Activated T-helper 1 cell treated with anti-CD3 and anti-CD28 coated beads, Interleukin-2, amount 50 U/mL, for 16 hours (primary cell): ENCODE results near the gene CEND1.

Experiments used
- DNase-seq, 2 donors: peaks; one replicate each; pipeline ENCODE4 v3.0.0-alpha.2; 2020; ENCODE audit warnings: low read depth in 1 of 2, low spot score in 1 of 2

CEND1 gene

DNA sequence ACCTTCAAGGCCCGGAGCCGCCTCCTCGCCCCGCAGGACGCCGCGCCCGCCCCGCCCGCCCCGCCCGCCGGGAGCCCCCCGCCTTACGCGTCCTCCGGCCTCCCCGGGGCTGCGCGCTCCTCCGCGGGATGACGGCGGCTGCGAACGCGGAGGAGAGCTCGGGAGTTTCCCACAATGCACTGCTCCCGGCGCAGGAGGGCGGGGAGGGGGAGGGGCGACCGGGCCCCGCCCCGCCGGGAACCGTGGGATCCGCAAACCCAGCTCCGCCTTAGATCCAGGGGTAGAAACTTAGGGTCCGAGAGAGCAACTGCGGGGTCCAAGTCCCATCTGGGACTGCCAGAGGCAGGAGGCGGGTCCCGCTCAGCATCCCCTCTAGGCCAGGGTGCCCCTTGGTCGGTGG lies at the start of gene CEND1:
TSS of gene CEND1 (minus strand) at position 148 of the 400 bp plus-strand sequence. CDS start 1,514 bp downstream, outside the sequence.
- DNase-seq, result no peak

DNA sequence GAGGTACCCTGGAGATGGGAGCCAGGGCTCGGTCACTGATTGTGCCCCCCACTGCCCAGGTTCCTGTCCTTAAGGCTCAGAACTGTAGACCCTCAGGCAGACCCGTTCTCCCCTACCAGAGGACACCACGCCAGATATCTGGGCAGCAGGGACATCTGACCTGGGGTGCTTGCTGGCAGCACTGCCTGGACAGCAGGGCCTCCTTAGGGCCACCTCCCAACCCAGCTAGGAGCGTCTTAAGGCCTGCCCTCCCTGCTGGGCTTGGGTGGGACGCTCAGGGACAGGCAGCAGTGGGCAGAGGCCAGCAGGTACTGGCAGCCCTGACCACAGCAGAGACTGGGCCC lies 49.4 kb upstream of the CEND1 start:
- no peak for DNase-seq

DNA sequence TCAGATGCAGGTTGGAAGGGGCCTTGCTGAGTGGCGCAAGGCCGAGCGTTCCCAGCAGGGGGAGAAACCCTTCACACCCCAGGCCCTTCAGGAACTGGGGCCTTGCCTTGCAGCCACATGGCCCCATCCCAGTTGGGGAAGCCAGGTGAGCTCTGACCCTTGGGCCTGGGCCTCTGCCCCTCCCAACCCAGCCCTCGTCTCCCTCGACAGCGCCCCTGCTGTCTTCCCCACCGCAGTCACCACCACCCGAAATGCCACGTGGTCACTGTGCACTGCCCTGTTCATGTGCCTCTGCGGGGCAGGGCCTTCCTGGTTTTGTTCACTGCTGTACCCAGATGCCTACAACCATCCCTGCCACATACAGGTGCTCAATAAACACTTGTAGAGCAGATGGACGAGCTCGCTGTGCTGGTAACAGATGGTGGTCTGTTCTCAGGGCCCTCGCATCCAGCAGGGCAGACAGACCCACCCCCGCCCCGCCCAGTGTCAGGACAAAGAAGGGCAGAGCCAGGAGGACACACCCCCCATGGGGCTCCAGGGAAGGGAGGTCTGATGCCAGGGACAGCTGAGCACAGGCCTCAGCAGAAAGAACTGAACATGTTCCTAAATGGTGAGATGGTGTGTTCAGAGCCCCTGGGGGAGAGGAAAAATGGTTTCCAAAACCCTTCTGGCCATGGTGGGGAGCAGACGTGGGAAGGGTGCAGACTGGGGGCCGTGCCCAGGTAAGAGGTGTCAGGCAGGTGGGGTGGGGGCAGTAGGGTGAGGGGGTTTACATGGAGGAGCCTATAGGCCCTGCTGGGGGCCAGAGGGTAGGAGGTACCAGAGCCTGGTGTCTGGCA lies 48.8 kb upstream of the CEND1 start:
- no peak for DNase-seq

DNA sequence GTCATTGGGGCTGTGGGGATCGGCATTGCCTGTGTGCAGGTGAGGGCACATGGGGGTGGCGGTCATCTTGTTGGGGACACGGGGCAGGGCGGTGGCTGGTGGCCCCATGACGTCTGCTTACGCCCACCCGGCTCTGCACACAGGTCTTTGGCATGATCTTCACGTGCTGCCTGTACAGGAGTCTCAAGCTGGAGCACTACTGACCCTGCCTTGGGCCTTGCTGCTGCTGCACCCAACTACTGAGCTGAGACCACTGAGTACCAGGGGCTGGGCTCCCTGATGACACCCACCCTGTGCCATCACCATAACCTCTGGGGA lies 48.1 kb upstream of the CEND1 start:
- no peak for DNase-seq

DNA sequence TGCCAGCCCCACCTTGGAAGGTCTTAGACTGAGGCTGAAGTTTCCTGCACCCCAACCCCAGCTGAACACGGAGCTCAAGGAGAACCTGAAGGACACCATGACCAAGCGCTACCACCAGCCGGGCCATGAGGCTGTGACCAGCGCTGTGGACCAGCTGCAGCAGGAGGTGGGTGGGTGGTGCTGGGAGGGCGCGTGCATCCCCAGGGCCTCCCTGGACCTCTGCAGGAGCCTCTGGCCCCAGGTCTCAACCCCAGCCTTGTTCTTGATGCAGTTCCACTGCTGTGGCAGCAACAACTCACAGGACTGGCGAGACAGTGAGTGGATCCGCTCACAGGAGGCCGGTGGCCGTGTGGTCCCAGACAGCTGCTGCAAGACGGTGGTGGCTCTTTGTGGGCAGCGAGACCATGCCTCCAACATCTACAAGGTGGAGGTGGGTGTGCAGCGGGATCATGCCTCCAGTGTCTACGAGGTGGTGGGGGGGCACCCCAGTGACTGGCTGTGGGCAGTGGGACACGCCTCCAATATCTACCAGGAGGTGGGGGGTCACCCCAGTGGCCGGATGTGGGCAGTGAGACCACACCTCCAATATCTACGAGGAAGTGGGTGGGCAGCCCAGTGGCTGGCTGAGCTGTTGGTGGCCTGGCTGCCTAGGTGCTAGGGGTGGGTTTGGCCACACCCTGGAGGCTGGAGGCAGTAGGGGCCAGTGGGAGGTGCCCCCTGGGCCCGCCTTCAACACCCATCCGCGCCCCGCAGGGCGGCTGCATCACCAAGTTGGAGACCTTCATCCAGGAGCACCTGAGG lies 47.5 kb upstream of the CEND1 start:
- DNase-seq, result no peak

DNA sequence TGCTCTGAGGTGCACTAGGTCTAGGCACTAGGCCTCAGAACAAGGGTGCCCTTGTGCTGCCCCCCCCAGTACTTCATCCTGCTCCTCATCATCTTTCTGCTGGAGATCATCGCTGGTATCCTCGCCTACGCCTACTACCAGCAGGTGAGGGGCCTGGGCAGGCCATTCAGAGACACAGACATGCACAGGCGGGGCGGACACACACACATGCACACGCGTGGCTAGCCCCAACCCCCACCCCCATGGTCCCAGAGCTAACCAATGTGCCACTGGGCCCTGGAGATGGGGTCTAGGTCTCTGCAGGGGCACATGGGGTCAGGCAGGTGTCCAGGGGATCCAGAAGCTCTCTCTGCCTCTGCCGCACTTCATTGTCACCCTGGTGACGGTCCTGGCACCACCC lies 46.8 kb upstream of the CEND1 start:
- DNase-seq, result no peak

DNA sequence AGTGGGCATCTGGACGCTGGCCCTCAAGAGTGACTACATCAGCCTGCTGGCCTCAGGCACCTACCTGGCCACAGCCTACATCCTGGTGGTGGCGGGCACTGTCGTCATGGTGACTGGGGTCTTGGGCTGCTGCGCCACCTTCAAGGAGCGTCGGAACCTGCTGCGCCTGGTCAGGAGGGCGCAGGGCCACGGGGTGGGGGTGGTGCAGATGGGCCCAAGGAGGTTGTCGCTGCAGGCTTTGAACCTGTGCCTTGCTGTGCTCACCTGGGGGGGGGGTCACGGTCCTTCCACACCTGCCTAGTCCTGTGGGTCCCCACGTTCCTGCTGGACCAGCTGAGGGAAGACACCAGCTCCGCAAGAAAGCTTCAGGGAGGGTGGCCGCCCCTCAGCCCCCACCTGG lies 46.4 kb upstream of the CEND1 start:
- no peak for DNase-seq

DNA sequence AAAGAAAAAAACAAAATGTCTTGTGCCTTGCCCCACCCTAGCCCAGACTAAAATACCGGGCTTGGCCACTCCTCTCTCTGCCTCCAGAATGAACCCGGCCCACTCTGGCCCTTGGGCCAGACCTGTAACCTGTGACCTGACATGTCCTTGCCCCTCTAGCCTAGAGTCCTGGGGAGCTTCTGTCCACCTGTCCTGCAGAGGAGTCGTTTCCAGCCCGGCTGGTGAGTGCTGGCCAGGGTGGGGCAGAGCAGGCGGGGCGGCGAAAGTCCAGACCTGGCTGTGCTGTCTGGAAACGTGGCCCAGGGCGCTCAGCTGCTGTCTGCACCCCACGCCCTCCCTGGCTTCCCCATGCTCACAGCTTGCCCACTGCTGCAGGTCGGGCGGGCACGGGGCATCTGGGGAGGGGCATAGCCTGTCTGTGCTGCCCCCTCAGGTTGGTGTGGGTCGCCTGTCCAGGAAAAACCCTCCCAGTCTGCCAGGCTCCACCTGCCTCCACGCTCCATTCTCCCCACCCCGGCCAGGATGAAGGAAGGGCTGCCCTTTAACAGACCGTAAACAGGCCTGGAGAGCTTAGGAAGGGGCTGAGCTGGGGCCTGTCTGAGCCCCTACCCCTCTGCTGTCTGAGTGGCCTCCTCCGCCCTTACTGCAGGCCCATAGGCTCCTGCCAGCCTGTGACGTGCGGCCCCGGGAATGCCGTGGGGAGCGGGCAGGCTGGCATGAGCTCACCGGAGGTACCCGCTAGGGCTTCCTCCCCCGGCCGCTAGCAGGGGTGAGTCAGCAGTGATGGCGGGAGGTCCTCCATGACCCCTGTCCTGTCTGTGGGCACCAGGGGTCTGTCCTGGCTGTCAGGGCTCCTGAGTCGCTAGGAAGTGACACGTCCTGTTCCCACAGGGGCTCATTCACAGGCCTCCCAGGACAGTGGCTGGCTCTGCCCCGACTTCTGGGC lies 44.8 kb upstream of the CEND1 start:
- no peak for DNase-seq

DNA sequence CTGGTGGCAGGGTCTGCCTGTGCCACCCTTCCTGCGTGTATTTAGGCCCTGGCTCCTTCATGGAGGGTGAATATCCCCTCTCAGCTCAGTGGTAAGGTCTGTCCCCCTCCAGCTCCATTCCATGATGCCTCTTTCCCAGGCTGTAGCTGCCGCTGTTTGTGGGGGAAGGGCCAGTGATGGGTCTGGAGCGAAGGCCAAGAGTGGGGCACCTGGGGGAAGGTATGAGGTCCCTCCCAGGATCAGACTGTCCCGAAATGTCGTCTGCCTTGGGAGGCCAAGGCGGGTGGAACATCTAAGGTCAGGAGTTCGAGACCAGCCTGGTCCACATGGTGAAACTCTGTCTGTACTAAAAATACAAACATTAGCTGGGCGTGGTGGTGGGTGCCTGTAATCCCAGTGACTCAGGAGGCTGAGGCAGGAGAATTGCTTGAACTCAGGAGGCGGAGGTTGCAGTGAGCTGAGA lies 44.0 kb upstream of the CEND1 start:
- DNase-seq, result no peak

DNA sequence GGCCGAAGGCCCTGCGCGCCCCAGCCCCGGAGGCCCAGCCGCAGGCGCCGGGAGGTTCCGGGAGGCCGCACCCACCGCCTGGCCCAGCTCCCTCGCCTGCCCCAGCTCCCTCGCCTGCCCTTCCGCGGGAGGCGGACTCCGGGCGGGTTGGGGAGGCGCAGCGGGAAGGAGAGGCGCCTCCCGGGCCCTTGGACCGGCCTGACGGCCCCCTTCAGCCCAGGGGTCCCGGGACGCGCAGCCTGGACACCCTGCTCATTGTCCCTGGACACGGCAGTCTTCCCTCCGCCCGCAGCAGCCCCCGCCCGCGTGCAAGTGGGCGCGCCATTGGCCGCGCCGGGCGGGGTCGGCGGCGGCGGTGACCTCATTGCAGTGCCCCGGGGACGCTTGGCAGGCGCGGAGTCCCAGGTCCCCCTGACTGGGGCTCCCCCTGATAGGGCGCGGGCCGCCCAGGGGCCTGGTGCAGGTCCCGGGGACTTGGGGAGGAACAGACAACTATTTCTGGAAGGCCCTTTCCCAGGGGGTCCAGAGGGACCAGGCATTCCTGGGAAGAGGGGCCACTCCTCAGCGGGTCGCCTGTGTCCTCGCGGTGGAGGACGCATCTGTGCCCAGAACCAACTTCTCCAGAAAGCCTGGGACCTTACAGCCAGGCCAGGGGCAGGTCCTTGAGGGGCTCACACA lies 43.4 kb upstream of the CEND1 start:
- DNase-seq, result no peak

DNA sequence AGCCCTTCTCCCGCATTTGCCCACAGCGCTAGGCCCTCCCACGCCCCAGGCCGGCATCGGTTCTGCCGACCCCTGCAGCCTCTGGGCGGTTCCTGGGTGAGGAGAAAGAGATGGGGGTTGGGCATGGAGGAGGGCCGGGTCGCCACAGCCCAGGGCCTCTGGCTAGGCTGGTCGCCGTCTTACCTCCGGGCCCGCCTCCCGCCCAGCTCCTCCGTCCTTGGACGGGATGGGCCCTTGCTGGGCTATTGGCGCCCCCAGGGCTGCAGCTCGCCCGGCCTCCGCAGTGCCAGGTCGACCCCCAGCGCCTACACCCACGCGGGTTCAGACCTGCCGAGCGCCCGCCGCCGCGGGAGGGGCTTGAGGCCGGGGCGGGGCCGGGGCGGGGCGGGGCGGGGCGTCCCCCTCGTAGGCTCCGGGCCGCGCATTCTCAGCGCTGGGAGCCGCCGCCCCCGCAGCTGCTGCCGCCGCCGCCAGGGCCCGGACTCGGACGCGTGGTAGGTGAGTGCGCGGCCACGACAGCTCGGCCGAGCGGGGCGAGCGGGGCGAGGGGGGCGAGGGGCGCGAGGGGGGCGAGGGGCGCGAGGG lies 42.7 kb upstream of the CEND1 start, which contains the start of gene CD151:
TSS of gene CD151 (plus strand) at position 424 of the 585 bp plus-strand sequence. CDS start 3,118 bp downstream, outside the sequence.
- no peak for DNase-seq

DNA sequence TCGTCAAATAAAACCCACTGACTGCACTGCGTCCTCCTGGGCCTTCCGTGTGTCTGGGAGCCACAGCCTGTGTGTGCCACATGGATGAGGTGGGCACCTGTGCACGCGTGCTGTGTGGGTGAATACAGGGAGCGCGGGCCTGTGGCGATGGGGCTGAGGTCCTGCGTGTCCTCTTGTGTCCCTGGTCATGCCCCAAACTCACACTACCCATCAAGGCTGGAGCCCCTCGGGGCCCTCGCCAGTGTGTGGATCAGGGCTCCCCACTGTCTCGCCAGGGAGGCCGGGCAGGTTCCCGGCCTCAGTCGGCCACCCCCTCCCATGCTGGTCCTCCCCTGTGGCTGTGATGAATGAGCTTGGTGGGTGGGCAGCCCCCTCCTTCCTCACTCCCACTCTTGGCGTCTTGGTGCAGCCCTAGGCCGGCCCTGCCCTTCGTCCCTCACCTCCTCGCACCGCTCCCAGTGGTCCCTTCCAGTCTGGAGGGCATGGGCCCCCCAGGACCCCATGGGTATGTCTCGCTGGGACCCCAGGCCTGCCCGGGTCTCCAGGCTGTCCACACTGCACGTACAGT lies 42.2 kb upstream of the CEND1 start:
- DNase-seq, result no peak

DNA sequence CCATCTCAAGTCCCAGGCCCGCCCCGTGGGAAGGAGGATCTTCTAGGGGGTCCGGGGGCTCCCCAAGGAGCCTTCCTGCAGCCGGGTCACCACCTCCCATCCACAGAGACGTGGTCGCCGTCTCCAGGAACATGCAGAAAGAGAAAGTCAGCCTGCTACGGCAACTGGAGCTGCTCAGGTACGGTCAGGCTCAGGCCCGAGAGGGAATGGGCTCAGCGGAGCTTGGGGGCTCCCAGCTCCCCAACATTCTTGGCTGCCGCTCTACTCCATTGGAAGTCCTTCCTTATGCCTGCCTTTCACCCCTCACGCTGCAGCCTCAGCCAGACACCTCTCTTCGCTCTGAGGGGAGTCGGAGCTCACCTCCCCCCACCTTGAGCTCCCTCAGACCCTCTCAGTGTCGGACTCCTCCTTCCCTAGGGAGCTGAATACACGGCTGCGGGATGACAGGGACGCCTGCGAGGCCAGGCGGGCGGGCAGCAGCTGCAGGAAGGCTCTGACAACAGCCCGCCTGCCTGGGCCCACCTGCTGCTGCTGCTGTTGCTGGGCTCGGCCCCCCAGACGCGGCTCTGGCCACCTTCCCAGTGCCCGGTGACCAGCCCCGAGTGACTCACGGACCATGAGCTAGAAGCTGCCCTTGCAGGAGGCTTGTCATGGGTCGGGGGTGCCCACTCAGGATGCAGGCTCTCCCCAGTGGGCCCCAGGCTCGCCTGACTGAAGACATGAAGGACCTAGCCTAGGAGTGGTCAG lies 41.4 kb upstream of the CEND1 start:
- no peak for DNase-seq

DNA sequence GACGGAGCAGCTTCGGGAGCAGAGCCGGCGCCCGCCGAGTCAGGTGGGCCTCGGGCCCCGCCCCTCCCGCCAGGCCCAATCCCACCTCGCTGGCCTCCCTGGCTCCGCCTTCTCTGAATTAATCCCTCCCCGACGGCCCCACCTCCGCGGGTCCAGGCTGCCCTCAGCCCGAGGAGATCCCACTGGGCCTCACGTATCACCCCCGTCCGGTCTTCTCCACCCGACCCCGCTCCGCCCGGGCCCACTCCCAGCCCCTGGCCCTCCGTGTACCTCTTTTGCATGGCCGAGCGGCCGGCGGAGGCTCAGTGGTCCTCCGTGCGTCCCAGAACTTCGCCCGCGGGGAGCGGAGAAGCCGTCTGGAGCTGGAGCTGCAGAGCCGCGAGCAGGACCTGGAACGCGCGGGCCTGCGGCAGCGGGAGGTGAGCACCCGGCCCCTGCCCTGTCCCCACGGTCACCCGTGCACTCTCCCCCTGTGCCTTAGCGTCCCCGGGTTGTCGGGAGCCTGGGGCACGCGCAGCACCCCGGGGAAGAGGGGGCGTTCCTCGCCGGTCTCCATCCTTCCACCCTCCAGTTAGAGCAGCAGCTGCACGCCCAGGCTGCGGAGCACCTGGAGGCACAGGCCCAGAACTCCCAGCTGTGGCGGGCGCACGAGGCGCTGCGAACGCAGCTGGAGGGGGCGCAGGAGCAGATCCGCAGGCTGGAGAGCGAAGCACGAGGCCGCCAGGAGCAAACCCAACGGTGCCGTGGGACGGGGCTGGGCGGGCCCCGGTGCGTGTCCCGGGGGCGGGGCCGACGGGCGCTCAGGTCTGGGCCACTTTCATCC lies 40.6 kb upstream of the CEND1 start:
- DNase-seq, result no peak

DNA sequence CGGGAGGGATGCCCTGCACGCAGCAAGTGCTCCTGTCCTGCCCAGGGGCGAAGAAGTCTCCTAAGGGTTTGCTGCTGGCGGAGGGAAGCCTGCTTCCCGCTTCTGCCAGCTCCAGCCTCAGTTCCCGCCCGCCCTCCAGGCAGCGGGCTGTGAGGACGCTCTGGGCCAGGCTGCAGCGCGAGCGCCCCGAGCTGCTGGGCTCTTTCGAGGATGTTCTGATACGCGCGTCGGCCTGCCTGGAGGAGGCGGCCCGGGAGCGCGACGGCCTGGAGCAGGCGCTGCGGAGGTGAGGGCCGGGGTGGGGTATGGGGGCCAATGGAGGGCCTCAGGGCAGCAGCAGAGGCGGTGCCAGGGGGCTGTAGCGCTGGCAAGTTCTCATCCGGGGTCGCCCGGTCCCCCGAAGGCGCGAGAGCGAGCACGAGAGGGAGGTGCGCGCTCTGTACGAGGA lies 40.0 kb upstream of the CEND1 start:
- DNase-seq, result no peak

DNA sequence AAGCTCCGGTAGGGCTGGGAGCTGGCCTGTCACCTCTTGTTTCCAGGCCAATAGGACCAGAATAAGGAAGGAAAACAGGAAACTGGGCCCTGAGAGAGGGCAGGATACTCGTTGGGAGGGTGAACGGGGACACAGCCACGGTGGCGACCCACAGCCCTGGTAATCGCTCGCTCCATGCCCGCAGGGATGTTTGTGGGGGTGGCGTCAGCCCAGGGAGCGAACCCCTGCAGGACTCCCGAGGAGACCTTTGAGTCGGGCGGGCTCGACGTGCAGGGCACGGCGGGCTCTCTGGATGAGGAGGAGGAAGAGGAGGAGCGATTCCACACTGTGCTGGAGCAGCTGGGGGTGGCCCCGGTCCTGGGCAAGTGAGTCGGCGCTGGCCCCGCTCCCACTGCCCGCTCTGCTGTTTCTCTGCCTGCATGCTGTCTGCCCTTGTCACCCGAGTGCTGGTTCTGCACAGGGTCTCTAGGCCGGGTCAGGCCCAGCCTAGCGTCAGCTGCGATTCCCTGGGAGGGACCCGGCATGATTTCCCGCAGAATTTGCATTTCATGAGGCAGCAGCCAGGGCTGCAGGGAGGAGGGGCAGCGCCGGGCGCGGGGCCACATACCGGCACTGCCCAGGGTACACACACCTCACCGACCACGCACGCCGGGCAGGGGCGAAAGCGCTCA lies 39.4 kb upstream of the CEND1 start:
- DNase-seq, result no peak

DNA sequence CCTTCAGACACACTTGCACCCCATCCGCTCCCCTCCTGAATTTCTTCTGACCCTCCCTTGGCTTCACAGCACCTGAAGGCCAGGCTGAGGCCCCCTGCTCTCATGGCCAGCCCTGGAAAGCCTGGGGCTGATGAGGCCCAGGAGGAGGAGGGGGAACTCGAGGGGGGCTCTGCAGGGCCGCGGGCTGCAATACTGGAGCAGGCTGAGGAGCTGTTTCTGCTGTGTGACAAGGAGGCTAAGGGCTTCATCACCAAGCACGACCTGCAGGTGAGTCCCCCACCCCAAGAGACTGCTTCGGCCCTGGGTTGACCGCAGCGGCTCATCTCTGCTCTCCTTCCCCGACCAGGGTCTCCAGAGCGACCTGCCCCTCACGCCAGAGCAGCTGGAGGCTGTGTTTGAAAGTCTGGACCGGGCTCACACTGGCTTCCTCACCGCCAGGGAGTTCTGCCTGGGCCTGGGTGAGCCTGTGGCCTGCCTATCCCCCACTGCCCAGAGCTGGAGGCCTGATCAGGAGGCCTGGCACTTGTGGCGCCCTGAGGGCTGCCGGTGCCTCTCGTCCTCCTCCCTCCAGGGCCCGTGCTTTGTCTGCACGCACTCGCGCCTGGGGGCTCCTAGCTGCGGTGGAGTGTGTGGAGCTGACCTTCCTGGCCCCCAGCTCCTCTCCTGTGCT lies 38.8 kb upstream of the CEND1 start:
- DNase-seq, result no peak

DNA sequence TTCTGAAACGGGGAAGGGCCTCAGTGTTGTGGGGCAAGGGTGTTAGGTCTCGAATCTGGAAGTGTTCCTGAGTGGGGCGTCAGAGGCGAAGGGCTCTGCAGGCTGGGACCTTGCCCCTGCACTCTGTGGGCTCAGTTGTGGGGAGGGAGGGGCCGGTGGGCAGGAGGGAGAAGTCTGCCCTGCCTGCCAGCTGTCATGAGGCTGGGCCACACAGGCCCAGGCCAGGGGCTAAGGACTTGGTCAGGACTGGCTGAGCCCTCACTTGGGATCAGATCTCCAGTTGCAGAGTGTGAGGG lies 38.0 kb upstream of the CEND1 start, which contains the start of gene CRACR2B:
TSS of gene CRACR2B (plus strand) at position 23 of the 296 bp plus-strand sequence. CDS start 689 bp downstream, outside the sequence.
- no peak for DNase-seq
